Fibroblast of lung (primary cell): ENCODE measurements around the gene SUMO2. TPM values are rescaled to one million over a fixed set of nuclear protein-coding genes. Genes with fewer than 3 reads are reported as not detected.
A peak's percentile ranks its signal among the peaks of the same experiment; 100 is the strongest.

ENCODE experiments used
- DNase-seq, 2 donors: peaks; one replicate each; pipeline versions ENCODE4 v3.0.0 to v3.0.0-alpha.2; 2010; ENCODE audit warnings: low read depth in 2 of 2
- H2AFZ ChIP-seq: 2 replicates; pipeline ENCODE4 v1.5.1; 2012; ENCODE audit warnings: low read length, control low read depth, inconsistent platforms
- H3K27ac ChIP-seq: 2 replicates; pipeline ENCODE4 v1.5.1; 2011; ENCODE audit warnings: low read length, control low read depth; ENCODE audit not compliant: insufficient read depth
- H3K27me3 ChIP-seq: 2 replicates; pipeline ENCODE4 v1.5.1; 2011; ENCODE audit warnings: mild to moderate bottlenecking, low read length; ENCODE audit not compliant: control insufficient read depth, insufficient read depth
- H3K36me3 ChIP-seq: 2 replicates; pipeline ENCODE4 v1.5.1; 2011; ENCODE audit warnings: low read length; ENCODE audit not compliant: control insufficient read depth, insufficient read depth
- H3K4me1 ChIP-seq: 2 replicates; pipeline ENCODE4 v1.5.1; 2011; ENCODE audit warnings: low read length; ENCODE audit not compliant: control insufficient read depth, insufficient read depth; ENCODE audit errors: extremely low read depth
- H3K4me2 ChIP-seq: 2 replicates; pipeline ENCODE4 v1.5.1; 2011; ENCODE audit warnings: low read length, control low read depth; ENCODE audit not compliant: insufficient read depth; ENCODE audit errors: extremely low read depth
- H3K4me3 ChIP-seq, 4 experiments: fragments of 200-600 bp in 1 of 4; sonication (generic) in 1 of 4; replicated peaks in 1 of 4; 2 replicates each; pipeline ENCODE4 v1.5.1; 2011 to 2016; ENCODE audit warnings: low read length in 4 of 4, low read depth in 3 of 4, mild to moderate bottlenecking in 3 of 4, control low read depth in 2 of 4, inconsistent platforms in 1 of 4, mixed read lengths in 1 of 4; ENCODE audit not compliant: insufficient read depth in 1 of 4; ENCODE audit errors: control extremely low read depth in 1 of 4
- H3K79me2 ChIP-seq: 2 replicates; pipeline ENCODE4 v1.5.1; 2012; ENCODE audit warnings: mild to moderate bottlenecking, low read length, inconsistent platforms; ENCODE audit not compliant: control insufficient read depth, insufficient read depth
- H3K9ac ChIP-seq: 2 replicates; pipeline ENCODE4 v1.5.1; 2011; ENCODE audit warnings: mild to moderate bottlenecking, low read length, control low read depth; ENCODE audit not compliant: insufficient read depth
- H3K9me3 ChIP-seq: 2 replicates; pipeline ENCODE4 v1.5.1; 2012; ENCODE audit warnings: low read depth, low read length; ENCODE audit not compliant: control insufficient read depth, insufficient read depth
- H4K20me1 ChIP-seq: 2 replicates; pipeline ENCODE4 v1.5.1; 2011; ENCODE audit warnings: low read length; ENCODE audit not compliant: control insufficient read depth, insufficient read depth; ENCODE audit errors: extremely low read depth
- EZH2 ChIP-seq: IDR thresholded peaks from 2 replicates; pipeline ENCODE4 v1.5.1; 2012; ENCODE audit warnings: low read length, control low read depth, mild to moderate bottlenecking; ENCODE audit errors: missing control alignments
- polyA plus RNA-seq, 2 donors: library from polyadenylated mRNA; depleted of rRNA in 1 of 2; stranded (reverse) in 1 of 2; unstranded in 1 of 2; fragments of >200 nt; gene quantifications; 2 replicates each; pipeline ENCODE4 v1.2.1, GENCODE V29; 2011 to 2012; ENCODE audit warnings: missing spikeins in 1 of 2
- total RNA-seq: library from RNA; depleted of rRNA; stranded (reverse); fragments of >200 nt; gene quantifications from 2 replicates; pipeline ENCODE4 v1.2.1, GENCODE V29; 2014
- TF ChIP-seq, protein P1 (sequence below), 2 donors: IDR thresholded peaks in 1 of 2; conservative IDR thresholded peaks in 1 of 2; 1 replicate in 1 of 2; 2 replicates in 1 of 2; pipeline ENCODE4 v1.5.1; 2011 to 2012; ENCODE audit warnings: low read length in 2 of 2, control low read depth in 1 of 2, inconsistent platforms in 1 of 2, low read depth in 1 of 2, mild to moderate bottlenecking in 1 of 2

The SUMO2 gene
- total and polyA plus RNA-seq, 2 donors (not counting 1 experiment from before 2014, with no cell fraction given): 122 to 191 TPM

DNA sequence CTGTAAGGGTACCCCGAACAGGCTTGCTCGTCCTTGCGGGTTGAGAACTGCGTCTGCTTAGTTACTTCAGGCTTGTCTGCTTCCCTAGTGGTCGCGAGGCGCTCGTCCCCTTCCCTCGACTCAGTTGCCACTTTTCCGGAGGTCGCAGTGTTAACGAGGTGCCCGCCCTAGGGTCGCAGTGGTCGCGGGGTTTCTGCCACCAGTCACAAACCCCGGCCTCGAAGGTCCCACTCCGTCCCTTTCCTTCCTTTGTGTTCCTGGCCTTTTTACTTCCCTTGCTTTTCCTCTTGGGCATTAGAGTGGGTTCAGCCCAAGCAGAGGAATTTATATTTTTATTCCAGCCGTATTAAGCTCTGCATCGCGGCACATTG lies 23.0 kb upstream of the SUMO2 start:
- no peaks in the 10 kb centered on the region for H3K27me3 ChIP-seq
- TF ChIP-seq, protein P1, sequence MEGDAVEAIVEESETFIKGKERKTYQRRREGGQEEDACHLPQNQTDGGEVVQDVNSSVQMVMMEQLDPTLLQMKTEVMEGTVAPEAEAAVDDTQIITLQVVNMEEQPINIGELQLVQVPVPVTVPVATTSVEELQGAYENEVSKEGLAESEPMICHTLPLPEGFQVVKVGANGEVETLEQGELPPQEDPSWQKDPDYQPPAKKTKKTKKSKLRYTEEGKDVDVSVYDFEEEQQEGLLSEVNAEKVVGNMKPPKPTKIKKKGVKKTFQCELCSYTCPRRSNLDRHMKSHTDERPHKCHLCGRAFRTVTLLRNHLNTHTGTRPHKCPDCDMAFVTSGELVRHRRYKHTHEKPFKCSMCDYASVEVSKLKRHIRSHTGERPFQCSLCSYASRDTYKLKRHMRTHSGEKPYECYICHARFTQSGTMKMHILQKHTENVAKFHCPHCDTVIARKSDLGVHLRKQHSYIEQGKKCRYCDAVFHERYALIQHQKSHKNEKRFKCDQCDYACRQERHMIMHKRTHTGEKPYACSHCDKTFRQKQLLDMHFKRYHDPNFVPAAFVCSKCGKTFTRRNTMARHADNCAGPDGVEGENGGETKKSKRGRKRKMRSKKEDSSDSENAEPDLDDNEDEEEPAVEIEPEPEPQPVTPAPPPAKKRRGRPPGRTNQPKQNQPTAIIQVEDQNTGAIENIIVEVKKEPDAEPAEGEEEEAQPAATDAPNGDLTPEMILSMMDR (conservative IDR thresholded peaks at IDR 0.05 in 1 of 2, IDR thresholded peaks at IDR 0.05 in 1 of 2; ENCODE audit: low read depth in 1 of 2, low read length in 2 of 2): no peak
- TF ChIP-seq EZH2: no peak
- peak overlapping the region; percentile 91 to 100 (median 98) for H3K4me3 ChIP-seq
- H3K4me1 ChIP-seq: no peaks in the 10 kb centered on the region
- H3K79me2 ChIP-seq: peaks cover 33% of the 10 kb centered on the region
- no peaks in the 10 kb centered on the region for H4K20me1 ChIP-seq
- H3K4me2 ChIP-seq: peak overlapping the region; percentile 71
- H2AFZ ChIP-seq: peak overlapping the region; percentile 89
- H3K27ac ChIP-seq: peak overlapping the region; percentile 99
- H3K9ac ChIP-seq: peak overlapping the region; percentile 100
- DNase-seq: no peak
- no peaks in the 10 kb centered on the region for H3K9me3 ChIP-seq
- no peaks in the 10 kb centered on the region for H3K36me3 ChIP-seq

DNA sequence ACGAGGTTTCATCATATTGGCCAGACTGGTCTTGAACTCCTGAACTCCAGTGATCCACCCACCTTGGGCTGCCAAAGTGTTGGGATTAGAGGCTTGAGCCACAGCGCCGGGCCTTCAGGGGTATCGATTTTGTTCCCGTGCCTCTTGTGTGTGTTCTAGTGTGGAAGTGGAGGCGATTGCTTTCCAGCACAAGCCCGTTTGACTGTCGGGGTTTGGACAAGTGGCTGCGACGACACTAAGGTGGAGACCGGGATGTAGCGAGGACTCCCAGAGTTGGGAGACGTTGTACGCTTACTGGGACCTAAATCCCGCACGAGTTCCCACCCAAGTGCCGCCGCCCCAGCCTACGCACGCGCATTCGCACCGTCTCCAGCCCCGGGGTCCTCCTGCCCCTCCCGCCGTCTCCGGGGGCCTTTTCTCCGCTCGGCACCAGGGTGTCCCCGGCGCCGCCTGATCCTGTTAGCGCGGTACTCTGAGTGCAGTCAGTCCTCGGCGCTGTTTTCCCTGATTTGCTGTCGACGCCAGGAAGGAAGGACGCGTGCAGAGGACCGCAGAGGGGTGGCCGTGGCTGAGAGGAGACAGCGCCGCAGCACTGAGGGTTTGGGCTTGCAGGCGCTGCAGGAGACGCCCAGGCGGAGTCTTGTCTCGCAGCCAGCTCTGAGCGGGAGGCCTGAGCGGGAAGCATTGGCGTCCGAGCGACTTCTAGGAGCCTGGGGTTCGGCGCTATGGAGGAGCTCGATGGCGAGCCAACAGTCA lies 22.5 kb upstream of the SUMO2 start, which contains the start of gene NUP85:
TSS of gene NUP85 (plus strand) at position 643 of the 756 bp plus-strand sequence. CDS start at position 726, 83 bp downstream.
- Histone ChIP-seq H3K9me3 (no peaks in the 10 kb centered on the region), H3K4me1 (no peaks in the 10 kb centered on the region), H3K4me2 (peak within 1 kb of the TSS; percentile 71), H3K27me3 (no peaks in the 10 kb centered on the region), H3K4me3 (peak within 1 kb of the TSS; percentile 91 to 100 (median 98)), H3K27ac (peak within 1 kb of the TSS; percentile 99), H4K20me1 (no peaks in the 10 kb centered on the region), H2AFZ (peak within 1 kb of the TSS; percentile 89), H3K9ac (peak within 1 kb of the TSS; percentile 100), H3K36me3 (no peaks in the 10 kb centered on the region), H3K79me2 (peaks cover 33% of the 10 kb centered on the region)
- no peak for TF ChIP-seq EZH2
- TF ChIP-seq, protein P1 (conservative IDR thresholded peaks at IDR 0.05 in 1 of 2, IDR thresholded peaks at IDR 0.05 in 1 of 2; ENCODE audit: low read depth in 1 of 2, low read length in 2 of 2): no peak
- peak; percentile 89 to 94 for DNase-seq

DNA sequence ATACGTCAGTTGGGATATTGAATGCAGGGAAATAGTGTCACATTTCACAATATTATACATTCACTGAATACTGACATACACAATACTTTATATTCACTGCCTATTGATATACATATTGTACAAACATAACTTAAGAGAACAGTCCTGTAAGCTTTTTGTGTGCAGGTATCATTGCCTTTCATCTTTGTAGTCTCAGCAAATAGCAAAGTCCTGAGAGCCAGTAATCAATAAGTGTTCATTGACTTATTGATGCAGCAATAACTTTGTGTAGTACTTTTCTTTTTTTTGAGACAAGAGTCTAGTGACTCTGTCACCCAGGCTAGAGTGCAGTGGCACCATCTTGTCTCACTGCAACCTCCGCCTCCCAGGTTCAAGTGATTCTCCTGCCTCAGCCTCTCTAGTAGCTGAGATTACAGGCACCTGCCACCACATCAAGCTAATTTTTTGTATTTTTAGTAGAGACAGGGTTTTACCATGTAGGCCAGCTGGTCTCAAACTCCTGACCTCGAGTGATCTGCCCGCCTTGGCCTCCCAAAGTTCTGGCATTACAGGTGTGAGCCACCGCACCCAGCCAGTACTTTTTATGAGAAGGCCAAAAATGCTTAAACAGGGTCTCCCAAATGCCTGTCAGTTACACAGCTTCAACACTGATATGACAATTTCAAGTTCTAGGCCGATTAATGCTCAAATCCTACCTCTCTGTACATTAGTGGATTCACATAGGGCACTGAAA lies 17.3 kb upstream of the SUMO2 start:
- Histone ChIP-seq H4K20me1 (no peaks in the 10 kb centered on the region), H2AFZ (no peak overlapping the region), H3K27ac (no peak overlapping the region), H3K27me3 (no peaks in the 10 kb centered on the region), H3K4me2 (no peak overlapping the region), H3K9ac (no peak overlapping the region), H3K9me3 (no peaks in the 10 kb centered on the region), H3K79me2 (no peaks in the 10 kb centered on the region), H3K4me3 (no peak overlapping the region), H3K4me1 (no peaks in the 10 kb centered on the region), H3K36me3 (no peaks in the 10 kb centered on the region)
- DNase-seq: no peak
- TF ChIP-seq, protein P1 (conservative IDR thresholded peaks at IDR 0.05 in 1 of 2, IDR thresholded peaks at IDR 0.05 in 1 of 2; ENCODE audit: low read depth in 1 of 2, low read length in 2 of 2): no peak
- TF ChIP-seq EZH2: no peak
